SK-N-MC (cell line): Measurements from ENCODE around the gene SMG1.

Experiments used
- EZH2 ChIP-seq: fragments of 200-600 bp; sonication (generic); IDR thresholded peaks from one replicate; pipeline ENCODE4 v1.6.1; 2017; ENCODE audit warnings: antibody characterized with exemption
- FOXP2 ChIP-seq: optimal IDR thresholded peaks from 2 replicates; pipeline ENCODE3; 2011; ENCODE audit warnings: mild to moderate bottlenecking, moderate library complexity; ENCODE audit not compliant: insufficient read depth; ENCODE audit errors: extremely low read length, control extremely low read depth
- POLR2AphosphoS5 ChIP-seq: IDR thresholded peaks from 2 replicates; pipeline ENCODE4 v1.6.1; 2012; ENCODE audit warnings: mild to moderate bottlenecking, low read depth, low read length, borderline replicate concordance

DNA sequence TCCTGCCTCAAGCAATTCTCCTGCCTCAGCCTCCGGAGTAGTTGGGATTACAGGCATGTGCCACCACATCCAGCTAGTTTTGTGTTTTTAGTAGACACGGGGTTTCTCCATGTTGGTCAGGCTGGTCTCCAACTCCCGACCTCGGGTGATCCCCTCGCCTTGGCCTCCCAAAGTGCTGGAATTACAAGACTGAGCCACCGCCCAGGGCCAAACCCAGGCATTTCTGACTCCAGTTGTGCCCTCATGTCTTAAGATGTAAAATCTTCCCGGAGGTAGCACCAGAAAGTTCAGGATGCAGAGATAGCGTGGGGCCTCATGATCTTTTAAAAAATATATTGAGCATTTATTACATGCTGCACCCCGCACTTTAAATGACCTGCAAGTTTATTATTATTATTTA lies 12.8 kb upstream of the SMG1 start:
- TF ChIP-seq EZH2 (no peak), POLR2AphosphoS5 (no peak), FOXP2 (no peak)
